BLaER1 (cell line): ENCODE data around the gene KIF9.
"Not testable (repeated sequence)": the region's sequence is repeated elsewhere in the genome, so short reads cannot be mapped to it uniquely, and the experiment has no call there.

Experiments
- H3K27ac ChIP-seq: shearing (Covaris generic); formaldehyde crosslinking; 2 replicates; pipeline ENCODE4 v1.8.1; 2022
- H3K27me3 ChIP-seq: shearing (Covaris generic); formaldehyde crosslinking; 2 replicates; pipeline ENCODE4 v1.8.1; 2022
- H3K36me3 ChIP-seq: shearing (Covaris generic); formaldehyde crosslinking; 2 replicates; pipeline ENCODE4 v1.8.1; 2022
- H3K4me1 ChIP-seq: shearing (Covaris generic); formaldehyde crosslinking; 2 replicates; pipeline ENCODE4 v1.8.1; 2022
- H3K4me2 ChIP-seq: shearing (Covaris generic); formaldehyde crosslinking; 2 replicates; pipeline ENCODE4 v1.8.1; 2022
- H3K4me3 ChIP-seq: shearing (Covaris generic); formaldehyde crosslinking; 2 replicates; pipeline ENCODE4 v1.8.1; 2022
- H3K9ac ChIP-seq: shearing (Covaris generic); formaldehyde crosslinking; 2 replicates; pipeline ENCODE4 v1.8.1; 2022
- H3K9me3 ChIP-seq: shearing (Covaris generic); formaldehyde crosslinking; 2 replicates; pipeline ENCODE4 v1.8.1; 2022
- H4K20me1 ChIP-seq: shearing (Covaris generic); formaldehyde crosslinking; 2 replicates; pipeline ENCODE4 v1.8.1; 2022
- Cebpa-rat ChIP-seq: shearing (Covaris generic); IDR thresholded peaks from 2 replicates; pipeline ENCODE4 v1.8.1; 2022

KIF9 gene

GRCh38 chr3:47295322-47295721, 12.7 kb upstream of the KIF9 start:
- Histone ChIP-seq H3K9me3 (no peaks in the 10 kb centered on the region), H3K27me3 (no peaks in the 10 kb centered on the region), H4K20me1 (peaks cover 86% of the 10 kb centered on the region), H3K9ac (no peak overlapping the region; the same call in 1 of the 2 replicates), H3K27ac (no peak overlapping the region), H3K4me3 (no peak overlapping the region), H3K4me1 (peaks cover 27% of the 10 kb centered on the region), H3K4me2 (no peak overlapping the region), H3K36me3 (peaks cover 31% of the 10 kb centered on the region)
- TF ChIP-seq Cebpa-rat: no peak

GRCh38 chr3:47294392-47294791, 11.8 kb upstream of the KIF9 start:
- H4K20me1 ChIP-seq: peaks cover 91% of the 10 kb centered on the region
- peaks cover 27% of the 10 kb centered on the region for H3K4me1 ChIP-seq
- no peak overlapping the region for H3K4me2 ChIP-seq
- no peak overlapping the region for H3K27ac ChIP-seq
- H3K27me3 ChIP-seq: no peaks in the 10 kb centered on the region
- H3K9ac ChIP-seq: no peak overlapping the region
- TF ChIP-seq Cebpa-rat: no peak
- H3K36me3 ChIP-seq: peaks cover 38% of the 10 kb centered on the region
- H3K9me3 ChIP-seq: no peaks in the 10 kb centered on the region
- H3K4me3 ChIP-seq: no peak overlapping the region

GRCh38 chr3:47293822-47294221, 11.2 kb upstream of the KIF9 start:
- Histone ChIP-seq H3K4me3 (no peak overlapping the region), H3K36me3 (peaks cover 44% of the 10 kb centered on the region), H3K4me1 (peaks cover 27% of the 10 kb centered on the region), H3K27ac (no peak overlapping the region), H3K9me3 (no peaks in the 10 kb centered on the region), H3K9ac (no peak overlapping the region), H4K20me1 (peaks cover 94% of the 10 kb centered on the region), H3K27me3 (no peaks in the 10 kb centered on the region), H3K4me2 (no peak overlapping the region)
- TF ChIP-seq Cebpa-rat: no peak

GRCh38 chr3:47291754-47292420, 9.3 kb upstream of the KIF9 start:
- Histone ChIP-seq H3K36me3 (peaks cover 51% of the 10 kb centered on the region), H4K20me1 (peaks cover 95% of the 10 kb centered on the region), H3K4me1 (peaks cover 20% of the 10 kb centered on the region)
- H3K9me3 ChIP-seq, H3K27me3 ChIP-seq, H3K9ac ChIP-seq, H3K4me3 ChIP-seq, H3K4me2 ChIP-seq, H3K27ac ChIP-seq: not testable (repeated sequence)

GRCh38 chr3:47291158-47291753, 8.7 kb upstream of the KIF9 start:
- no peak for TF ChIP-seq Cebpa-rat
- Histone ChIP-seq H3K4me2 (no peak overlapping the region), H3K27me3 (no peaks in the 10 kb centered on the region), H3K4me1 (peaks cover 14% of the 10 kb centered on the region), H3K27ac (no peak overlapping the region), H4K20me1 (peaks cover 95% of the 10 kb centered on the region), H3K9ac (no peak overlapping the region), H3K9me3 (no peaks in the 10 kb centered on the region), H3K4me3 (no peak overlapping the region), H3K36me3 (peaks cover 58% of the 10 kb centered on the region)

- Histone ChIP-seq H3K27me3 (no peaks in the 10 kb centered on the region), H4K20me1 (peaks cover 87% of the 10 kb centered on the region), H3K4me2 (no peak overlapping the region), H3K4me1 (peaks cover 25% of the 10 kb centered on the region), H3K9me3 (no peaks in the 10 kb centered on the region), H3K36me3 (peaks cover 52% of the 10 kb centered on the region), H3K4me3 (no peak overlapping the region), H3K9ac (no peak overlapping the region), H3K27ac (no peak overlapping the region)
- TF ChIP-seq Cebpa-rat: no peak
Observed at GRCh38 chr3:47288966-47289910, 6.6 kb upstream of the KIF9 start.

GRCh38 chr3:47283591-47284364, 1.2 kb upstream of the KIF9 start:
- no peak for TF ChIP-seq Cebpa-rat
- no peaks in the 10 kb centered on the region for H3K27me3 ChIP-seq
- peak overlapping the region; percentile 89 for H3K9ac ChIP-seq
- H3K27ac ChIP-seq: peak overlapping the region; percentile 93
- peaks cover 35% of the 10 kb centered on the region; the same call in 1 of the 2 replicates for H4K20me1 ChIP-seq
- peaks cover 39% of the 10 kb centered on the region for H3K4me1 ChIP-seq
- H3K4me3 ChIP-seq: peak overlapping the region; percentile 93
- H3K9me3 ChIP-seq: no peaks in the 10 kb centered on the region
- H3K36me3 ChIP-seq: peaks cover 28% of the 10 kb centered on the region
- H3K4me2 ChIP-seq: peak overlapping the region; percentile 94

- Histone ChIP-seq H3K9ac (peak overlapping the region; percentile 89), H3K4me2 (peak overlapping the region; percentile 94), H3K27me3 (no peaks in the 10 kb centered on the region), H3K9me3 (no peaks in the 10 kb centered on the region), H3K36me3 (peaks cover 22% of the 10 kb centered on the region), H3K4me3 (peak overlapping the region; percentile 93), H4K20me1 (peaks cover 29% of the 10 kb centered on the region; the same call in 1 of the 2 replicates), H3K4me1 (peaks cover 39% of the 10 kb centered on the region), H3K27ac (peak overlapping the region; percentile 93)
- no peak for TF ChIP-seq Cebpa-rat
Observed at GRCh38 chr3:47283193-47283537, 566 bp upstream of the KIF9 start.

- Histone ChIP-seq H3K9ac (no peak overlapping the region), H4K20me1 (0 out of 2 replicates have a peak, but pooled peaks cover 8% of the 10 kb centered on the region), H3K27me3 (no peaks in the 10 kb centered on the region), H3K4me1 (peaks cover 39% of the 10 kb centered on the region), H3K9me3 (no peaks in the 10 kb centered on the region), H3K4me2 (peak overlapping the region; percentile 94), H3K36me3 (0 out of 2 replicates have a peak, but pooled peaks cover 1% of the 10 kb centered on the region), H3K27ac (no peak overlapping the region), H3K4me3 (no peak overlapping the region)
- no peak for TF ChIP-seq Cebpa-rat
Observed at GRCh38 chr3:47280519-47280918, 2.1 kb downstream of the KIF9 start.
